GM13977 (cell line): ENCODE measurements around the gene AGBL2.
"Not testable (repeated sequence)": the region's sequence is repeated elsewhere in the genome, so short reads cannot be mapped to it uniquely, and the experiment has no call there.

Source experiments
- DNase-seq: peaks from one replicate; pipeline ENCODE4 v3.0.0; 2012; ENCODE audit warnings: low spot score
- in situ Hi-C: fragments of 300-500 bp; cut with MboI; formaldehyde crosslinking; loops from one replicate; pipeline ENCODE4 v1.12.0; 2022; ENCODE audit warnings: low sequenced_read_pairs, low pct_unique_long_range_greater_than_20kb, mixed read lengths, inconsistent platforms; ENCODE audit not compliant: unreplicated experiment
- TF ChIP-seq, protein P1 (sequence below): IDR thresholded peaks from 2 replicates; pipeline ENCODE4 v1.5.1; 2012; ENCODE audit warnings: mild to moderate bottlenecking, control low read depth; ENCODE audit not compliant: insufficient read depth; ENCODE audit errors: extremely low read depth, missing control alignments

AGBL2 gene

DNA sequence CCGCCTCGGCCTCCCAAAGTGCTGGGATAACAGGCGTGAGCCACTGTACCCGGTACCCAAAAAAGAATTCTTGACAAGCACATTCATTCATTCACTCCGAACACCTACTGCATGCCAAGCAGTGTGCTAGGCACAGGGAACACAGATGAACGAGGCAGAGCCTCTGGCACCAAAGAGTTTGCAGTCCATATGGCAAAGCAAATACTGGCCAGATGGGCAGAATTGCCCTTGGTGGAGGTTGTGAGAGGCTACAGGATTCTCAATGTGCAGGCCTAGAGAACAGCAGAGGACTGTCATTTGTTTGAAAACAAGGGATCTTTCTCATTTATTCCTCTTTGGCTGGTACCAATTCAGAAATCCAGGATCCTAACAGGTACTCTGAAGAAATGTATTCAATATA is 45.3 kb downstream of the AGBL2 start:
- no peak for DNase-seq
- TF ChIP-seq, protein P1, sequence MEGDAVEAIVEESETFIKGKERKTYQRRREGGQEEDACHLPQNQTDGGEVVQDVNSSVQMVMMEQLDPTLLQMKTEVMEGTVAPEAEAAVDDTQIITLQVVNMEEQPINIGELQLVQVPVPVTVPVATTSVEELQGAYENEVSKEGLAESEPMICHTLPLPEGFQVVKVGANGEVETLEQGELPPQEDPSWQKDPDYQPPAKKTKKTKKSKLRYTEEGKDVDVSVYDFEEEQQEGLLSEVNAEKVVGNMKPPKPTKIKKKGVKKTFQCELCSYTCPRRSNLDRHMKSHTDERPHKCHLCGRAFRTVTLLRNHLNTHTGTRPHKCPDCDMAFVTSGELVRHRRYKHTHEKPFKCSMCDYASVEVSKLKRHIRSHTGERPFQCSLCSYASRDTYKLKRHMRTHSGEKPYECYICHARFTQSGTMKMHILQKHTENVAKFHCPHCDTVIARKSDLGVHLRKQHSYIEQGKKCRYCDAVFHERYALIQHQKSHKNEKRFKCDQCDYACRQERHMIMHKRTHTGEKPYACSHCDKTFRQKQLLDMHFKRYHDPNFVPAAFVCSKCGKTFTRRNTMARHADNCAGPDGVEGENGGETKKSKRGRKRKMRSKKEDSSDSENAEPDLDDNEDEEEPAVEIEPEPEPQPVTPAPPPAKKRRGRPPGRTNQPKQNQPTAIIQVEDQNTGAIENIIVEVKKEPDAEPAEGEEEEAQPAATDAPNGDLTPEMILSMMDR, result no peak
- in situ Hi-C loops, result no loop called here

DNA sequence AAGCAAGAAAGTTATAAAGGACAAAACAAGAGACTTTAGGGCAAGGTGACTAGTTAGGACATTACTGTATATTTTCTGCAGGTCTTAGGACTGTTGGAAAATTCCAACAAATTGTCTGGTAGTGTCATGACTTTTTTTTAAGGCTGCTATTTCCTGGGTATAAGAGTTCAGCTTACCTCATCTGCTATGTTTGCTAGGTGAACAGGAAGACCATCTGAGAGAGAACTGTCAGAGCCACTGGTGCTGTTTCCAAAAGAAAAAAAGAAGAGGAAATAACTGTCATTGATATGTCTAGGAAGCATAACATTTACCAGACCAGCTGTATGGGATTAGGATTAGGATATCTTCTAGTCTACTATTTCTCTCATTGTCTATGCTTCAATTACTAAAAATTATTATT is 46.5 kb downstream of the AGBL2 start:
- TF ChIP-seq, protein P1, result no peak
- no peak for DNase-seq
- in situ Hi-C loops, result no loop called here

DNA sequence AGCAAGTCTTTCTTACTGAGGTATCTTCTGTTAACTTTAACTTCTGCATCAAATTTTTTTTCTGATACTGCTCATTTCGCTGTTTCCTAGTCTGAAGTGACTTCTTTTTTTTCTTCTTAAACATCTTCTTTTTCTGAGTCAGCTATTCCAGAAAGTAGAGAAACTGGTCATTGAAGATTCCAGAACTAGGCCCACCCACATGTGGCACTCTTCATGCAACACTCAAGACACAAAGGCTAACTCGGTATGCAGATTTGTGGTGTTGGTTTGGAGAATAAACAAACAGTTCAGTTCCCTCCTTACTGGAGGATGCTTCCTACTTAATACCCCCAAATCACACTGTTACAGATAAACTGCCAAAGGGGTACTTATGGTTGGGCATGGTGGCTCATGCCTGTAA is 47.6 kb downstream of the AGBL2 start:
- DNase-seq, result no peak
- TF ChIP-seq, protein P1, result no peak
- in situ Hi-C loops, result no loop called here

DNA sequence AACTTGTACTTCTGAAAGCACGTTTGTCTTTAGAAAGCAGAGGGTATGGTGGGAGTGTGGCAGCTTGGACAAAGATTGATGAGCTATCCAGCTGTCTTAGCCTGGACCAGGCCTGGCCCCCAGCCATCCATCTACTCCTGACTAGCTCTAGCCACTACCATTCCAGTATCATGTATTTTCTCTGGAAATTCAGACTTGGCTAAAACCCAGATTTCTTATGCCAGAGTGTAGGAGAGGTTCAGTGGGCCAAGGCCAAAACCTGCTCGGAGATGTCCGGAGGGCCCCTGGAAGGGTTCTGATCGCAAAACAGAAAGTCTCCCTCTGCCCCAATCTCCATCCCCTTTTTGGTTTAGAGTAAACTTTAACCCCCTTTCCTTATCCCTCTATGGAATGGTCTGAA is 48.0 kb downstream of the AGBL2 start:
- DNase-seq, result no peak
- TF ChIP-seq, protein P1, result no peak
- in situ Hi-C loops, result no loop called here

DNA sequence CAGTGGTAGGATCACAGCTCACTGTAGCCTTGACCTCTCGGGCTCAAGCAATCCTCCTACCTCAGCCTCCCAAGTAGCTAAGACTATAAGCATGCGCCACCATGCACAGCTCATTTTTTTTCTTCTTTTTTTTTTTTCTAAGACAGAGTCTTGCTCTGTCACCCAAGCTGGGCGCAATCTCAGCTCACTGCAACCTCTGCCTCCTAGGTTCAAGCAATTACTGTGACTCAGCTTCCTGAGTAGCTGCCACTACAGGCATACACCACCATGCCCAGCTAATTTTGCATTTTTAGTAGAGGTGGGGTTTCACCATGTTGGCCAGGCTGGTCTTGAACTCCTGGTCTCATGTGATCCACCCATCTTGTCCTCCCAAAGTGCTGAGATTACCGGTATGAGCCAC is 50.2 kb downstream of the AGBL2 start:
- DNase-seq, in situ Hi-C loops: not testable (repeated sequence)

DNA sequence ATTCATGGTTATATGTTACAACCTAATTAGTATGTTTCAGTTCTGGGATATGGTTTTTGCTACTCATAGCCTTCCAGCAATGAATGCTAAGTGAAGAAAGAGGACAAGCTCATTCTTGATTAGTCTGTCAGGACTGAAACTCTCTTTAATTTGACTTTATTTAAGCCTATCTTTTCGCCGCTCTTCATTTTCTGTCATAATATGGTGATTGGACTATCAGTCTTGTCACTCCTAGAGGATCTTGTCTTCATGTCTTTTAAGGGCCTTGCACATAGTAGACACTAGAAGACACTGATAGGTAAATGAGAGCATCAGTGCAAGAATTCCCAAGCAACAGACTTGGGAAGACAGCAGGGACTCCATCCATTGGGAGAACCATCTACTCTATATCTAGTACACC is 53.9 kb downstream of the AGBL2 start:
- in situ Hi-C loops, result no loop called here
- no peak for DNase-seq
- TF ChIP-seq, protein P1, result no peak

DNA sequence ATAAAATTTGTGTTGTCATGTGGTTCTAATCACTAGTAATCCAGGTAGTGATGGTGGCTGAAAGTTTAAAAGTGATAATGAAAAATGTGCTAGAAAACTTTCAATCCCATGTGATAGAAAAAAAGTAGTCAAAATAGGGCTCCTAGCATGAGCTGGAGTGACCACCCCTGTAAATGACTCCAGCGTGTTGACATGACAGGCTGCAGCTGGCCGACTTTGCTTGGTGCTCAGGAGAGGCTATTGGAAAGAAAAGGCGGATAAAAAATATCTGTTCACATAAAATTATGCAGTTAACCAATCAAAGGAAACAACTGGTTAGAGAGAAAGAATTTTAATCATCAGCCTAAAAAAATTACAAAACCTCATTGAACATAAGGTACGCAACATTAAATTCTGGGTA is 55.9 kb downstream of the AGBL2 start:
- in situ Hi-C loops, result no loop called here
- TF ChIP-seq, protein P1, result no peak

More for the DNA sequence above, 55.9 kb downstream of the AGBL2 start:
- no peak for DNase-seq
